IPS DF 6.9 (cell line): ENCODE measurements around the gene CLEC2D.
"Not testable (repeated sequence)": the region's sequence is repeated elsewhere in the genome, so short reads cannot be mapped to it uniquely, and the experiment has no call there.

Experiments used
- DNase-seq: peaks from one replicate; pipeline ENCODE4 v3.0.0-alpha.2; 2013; ENCODE audit warnings: low read depth, low spot score
- H3K27ac ChIP-seq: one replicate; pipeline ENCODE4 v1.5.1; 2013; ENCODE audit warnings: low read length, control low read depth
- H3K27me3 ChIP-seq: 2 replicates; pipeline ENCODE4 v1.6.1; 2013; ENCODE audit warnings: mild to moderate bottlenecking, low read length; ENCODE audit not compliant: control insufficient read depth, insufficient read depth
- H3K36me3 ChIP-seq: 2 replicates; pipeline ENCODE4 v1.6.1; 2013; ENCODE audit warnings: low read length; ENCODE audit not compliant: control insufficient read depth, insufficient read depth
- H3K4me1 ChIP-seq: 2 replicates; pipeline ENCODE4 v1.6.1; 2013; ENCODE audit warnings: low read length; ENCODE audit not compliant: control insufficient read depth, insufficient read depth
- H3K4me3 ChIP-seq: 2 replicates; pipeline ENCODE4 v1.5.1; 2013; ENCODE audit warnings: mild to moderate bottlenecking, low read length
- H3K9me3 ChIP-seq: 2 replicates; pipeline ENCODE4 v1.6.1; 2013; ENCODE audit warnings: low read length, inconsistent platforms; ENCODE audit not compliant: control insufficient read depth, insufficient read depth
- WGBS: extraction: QIAGEN DNeasy Blood & Tissue Kit; methylation state at CpG from one replicate; pipeline ENCODE4 v1.1.7; 2013; ENCODE audit warnings: mixed read lengths, missing lambda C conversion rate; ENCODE audit not compliant: insufficient read length, insufficient coverage; 5-methylcytosine and 5-hydroxymethylcytosine counted together

The CLEC2D gene

DNA sequence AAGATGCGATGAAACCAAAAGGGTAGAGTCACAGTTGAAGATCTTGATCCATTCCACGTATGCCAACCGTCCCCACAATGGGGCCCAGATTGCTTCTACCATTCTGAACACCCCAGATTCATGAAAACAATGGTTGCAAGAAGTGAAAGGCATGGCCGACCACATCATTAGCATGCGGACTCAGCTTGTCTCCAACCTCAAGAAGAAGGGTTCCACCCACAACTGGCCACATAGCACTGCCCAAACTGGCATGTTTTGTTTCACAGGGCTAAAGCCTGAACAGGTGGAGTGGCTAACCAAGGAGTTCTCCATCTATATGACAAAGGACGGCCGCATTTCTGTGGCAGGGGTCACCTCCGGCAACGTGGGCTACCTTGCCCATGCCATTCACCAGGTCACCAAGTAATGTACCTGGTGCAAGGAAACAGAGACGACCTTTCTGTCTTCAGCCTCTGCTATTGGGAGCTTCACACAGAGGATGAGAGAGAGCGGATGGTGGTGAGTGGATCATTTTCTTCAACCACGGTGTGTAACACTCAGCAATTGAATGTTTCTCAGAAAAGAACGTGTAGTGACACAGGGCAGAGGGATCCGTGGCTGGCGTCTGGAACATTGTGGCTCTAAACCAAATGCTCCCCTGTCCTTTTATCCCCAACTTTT lies 26.8 kb upstream of the CLEC2D start:
- Histone ChIP-seq H3K27me3 (no peaks in the 10 kb centered on the region), H3K4me3 (no peak overlapping the region), H3K36me3 (no peaks in the 10 kb centered on the region; the same call in 1 of the 2 replicates), H3K27ac (no peak overlapping the region), H3K9me3 (no peaks in the 10 kb centered on the region), H3K4me1 (peaks cover 2% of the 10 kb centered on the region; the same call in 1 of the 2 replicates)
- DNase-seq, result no peak
- no CpG with 5 or more reads among the region's 15 CpGs for WGBS

DNA sequence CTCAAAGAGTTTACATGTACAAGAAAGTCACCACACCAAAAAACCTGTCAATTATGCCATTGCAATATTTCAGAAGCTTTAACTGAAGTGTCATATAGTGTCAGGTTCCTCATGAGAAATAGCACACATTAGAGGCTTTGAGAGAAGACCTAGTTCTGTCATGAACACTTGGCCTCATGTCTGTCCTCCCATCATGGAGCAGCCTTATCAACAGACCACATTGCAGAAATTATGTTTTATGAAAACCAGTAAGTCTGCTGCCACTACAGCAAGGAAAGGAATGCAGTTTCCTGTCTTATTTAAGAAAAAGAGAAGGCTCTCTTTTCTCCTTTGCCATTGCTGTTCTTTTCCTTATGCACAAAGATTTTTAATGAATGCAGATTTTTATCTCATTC lies 26.2 kb upstream of the CLEC2D start:
- Histone ChIP-seq H3K4me3 (no peak overlapping the region), H3K4me1 (peaks cover 2% of the 10 kb centered on the region; the same call in 1 of the 2 replicates), H3K27me3 (no peaks in the 10 kb centered on the region), H3K36me3 (no peaks in the 10 kb centered on the region; the same call in 1 of the 2 replicates), H3K27ac (no peak overlapping the region), H3K9me3 (no peaks in the 10 kb centered on the region)
- DNase-seq, result no peak

DNA sequence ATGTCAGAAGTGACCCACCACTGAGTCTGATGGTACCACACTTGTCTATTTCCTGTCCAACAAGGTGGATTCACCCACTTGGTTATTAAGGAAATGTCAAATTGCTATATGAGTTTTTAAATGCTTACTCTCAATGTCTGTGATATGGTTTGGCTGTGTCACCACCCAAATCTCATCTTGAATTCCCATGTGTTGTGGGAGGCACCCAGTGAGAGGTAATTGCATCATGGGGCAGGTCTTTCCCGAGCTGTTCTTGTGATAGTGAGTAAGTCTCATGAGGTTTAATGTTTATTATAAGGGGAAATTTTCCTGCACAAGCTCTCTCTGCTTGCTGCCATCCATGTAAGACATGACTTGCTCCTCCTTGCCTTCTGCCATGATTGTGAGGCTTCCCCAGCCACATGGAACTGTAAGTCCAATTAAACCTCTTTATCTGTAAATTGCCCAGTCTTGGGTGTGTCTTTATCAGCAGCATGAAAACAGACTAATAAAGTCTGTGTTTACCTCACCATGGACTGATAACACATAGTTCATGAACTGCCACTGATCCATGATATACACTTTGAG lies 24.4 kb upstream of the CLEC2D start:
- H3K4me3 ChIP-seq, DNase-seq: not testable (repeated sequence)

DNA sequence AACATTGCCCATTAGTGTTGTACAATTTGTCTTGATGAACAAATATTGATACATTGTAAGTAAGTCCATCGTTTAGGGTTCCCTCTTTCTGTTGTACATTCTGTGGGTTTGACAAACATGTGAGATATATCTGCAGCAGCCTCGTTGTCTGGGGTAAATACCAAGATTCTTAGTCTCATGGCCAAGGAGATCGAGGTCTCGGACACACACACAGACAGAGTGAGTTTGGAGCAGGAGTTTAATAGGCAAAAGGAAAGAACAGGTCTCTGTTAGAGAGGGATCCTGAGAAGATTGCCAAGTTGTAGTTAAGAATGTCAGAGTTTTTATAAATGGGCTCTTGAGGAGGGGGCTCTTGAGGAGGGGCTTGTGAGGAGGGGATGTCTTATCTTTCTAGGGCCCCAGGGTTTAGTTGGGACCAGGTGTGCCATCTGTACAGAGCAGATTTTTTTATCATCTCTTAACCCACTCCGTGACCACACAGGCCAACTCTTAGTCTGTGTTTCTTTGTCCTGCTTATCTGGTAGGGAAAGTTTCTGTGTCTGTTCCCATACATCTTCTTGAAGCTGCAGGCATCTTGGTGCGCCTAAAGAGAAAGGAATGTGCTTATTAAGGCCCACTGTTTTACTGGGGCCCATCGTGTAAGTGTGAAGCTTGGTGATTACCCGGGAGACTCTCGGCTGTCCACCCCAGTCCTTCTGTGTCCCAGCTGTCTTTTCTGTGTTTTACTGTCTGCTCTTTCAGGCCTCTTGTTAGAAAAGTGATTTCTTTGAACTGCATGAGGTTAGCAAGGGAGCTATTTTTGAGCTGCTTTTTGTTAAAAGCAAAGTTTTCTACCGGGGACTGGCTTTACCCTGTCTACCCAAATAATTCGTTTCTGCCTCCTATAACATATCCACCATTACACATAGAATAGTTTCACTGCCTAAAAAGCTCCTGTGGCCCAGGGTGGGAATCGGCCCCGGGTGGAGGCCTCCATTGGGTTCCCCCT lies 22.4 kb upstream of the CLEC2D start:
- Histone ChIP-seq H3K27me3 (no peaks in the 10 kb centered on the region), H3K9me3 (no peaks in the 10 kb centered on the region), H3K4me1 (peaks cover 2% of the 10 kb centered on the region; the same call in 1 of the 2 replicates), H3K4me3 (peak overlapping the region; percentile 52; the same call in 1 of the 2 replicates), H3K27ac (no peak overlapping the region), H3K36me3 (no peaks in the 10 kb centered on the region)
- no CpG with 5 or more reads among the region's 13 CpGs for WGBS
- DNase-seq, result no peak

More for the DNA sequence above, 24.4 kb upstream of the CLEC2D start:
- H3K36me3 ChIP-seq, H3K27me3 ChIP-seq, H3K4me1 ChIP-seq, H3K27ac ChIP-seq, H3K9me3 ChIP-seq: not testable (repeated sequence)
- WGBS, result no CpG with 5 or more reads among the region's 1 CpG

DNA sequence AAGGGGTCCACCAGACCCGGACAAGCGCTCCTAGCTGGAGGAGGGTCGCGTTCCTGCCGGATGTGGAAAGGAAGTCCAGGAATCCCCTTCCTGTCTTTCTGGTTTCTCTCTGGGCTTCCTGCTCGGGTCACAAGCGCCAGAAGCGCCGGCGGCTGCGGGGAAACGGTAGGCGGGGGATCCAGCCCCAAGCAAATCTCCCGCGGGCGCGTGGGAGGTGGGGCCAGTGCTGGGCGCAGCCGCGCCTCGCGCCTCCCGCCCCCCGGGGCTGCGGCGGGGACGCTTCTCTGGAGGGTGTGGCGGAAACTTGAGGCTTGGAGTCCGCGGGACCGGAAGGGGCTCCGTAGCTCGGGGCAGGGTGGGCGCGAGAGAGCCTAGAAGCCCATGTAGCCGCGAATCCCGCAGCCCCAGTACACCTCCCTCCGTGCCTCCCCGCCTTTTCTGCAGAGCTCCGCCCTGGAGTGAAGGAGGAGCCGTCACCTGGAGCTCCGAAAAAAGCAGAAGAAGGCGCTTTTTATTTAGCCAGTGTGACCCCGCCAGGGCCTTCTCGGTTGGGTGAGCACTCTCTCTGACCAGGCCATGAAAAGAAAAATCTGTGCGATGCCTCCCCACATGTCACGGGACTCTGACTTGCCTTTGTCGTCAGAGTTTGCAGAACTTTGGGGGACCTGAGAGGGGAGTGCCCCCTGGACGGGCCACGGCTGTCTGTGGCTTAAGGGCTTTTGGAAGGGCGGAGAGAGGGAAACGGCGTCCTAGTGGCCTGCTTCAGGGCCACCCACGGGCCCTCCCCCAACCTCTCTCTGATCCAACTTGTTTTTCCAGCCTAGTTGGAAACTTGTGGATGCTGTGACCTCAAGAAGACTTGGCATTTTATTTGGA lies 21.4 kb upstream of the CLEC2D start:
- Histone ChIP-seq H3K9me3 (no peaks in the 10 kb centered on the region), H3K4me1 (peaks cover 2% of the 10 kb centered on the region; the same call in 1 of the 2 replicates), H3K36me3 (no peaks in the 10 kb centered on the region), H3K4me3 (peak overlapping the region; percentile 52; the same call in 1 of the 2 replicates), H3K27me3 (no peaks in the 10 kb centered on the region), H3K27ac (no peak overlapping the region)
- DNase-seq, result peak; percentile 25
- no CpG with 5 or more reads among the region's 55 CpGs for WGBS

DNA sequence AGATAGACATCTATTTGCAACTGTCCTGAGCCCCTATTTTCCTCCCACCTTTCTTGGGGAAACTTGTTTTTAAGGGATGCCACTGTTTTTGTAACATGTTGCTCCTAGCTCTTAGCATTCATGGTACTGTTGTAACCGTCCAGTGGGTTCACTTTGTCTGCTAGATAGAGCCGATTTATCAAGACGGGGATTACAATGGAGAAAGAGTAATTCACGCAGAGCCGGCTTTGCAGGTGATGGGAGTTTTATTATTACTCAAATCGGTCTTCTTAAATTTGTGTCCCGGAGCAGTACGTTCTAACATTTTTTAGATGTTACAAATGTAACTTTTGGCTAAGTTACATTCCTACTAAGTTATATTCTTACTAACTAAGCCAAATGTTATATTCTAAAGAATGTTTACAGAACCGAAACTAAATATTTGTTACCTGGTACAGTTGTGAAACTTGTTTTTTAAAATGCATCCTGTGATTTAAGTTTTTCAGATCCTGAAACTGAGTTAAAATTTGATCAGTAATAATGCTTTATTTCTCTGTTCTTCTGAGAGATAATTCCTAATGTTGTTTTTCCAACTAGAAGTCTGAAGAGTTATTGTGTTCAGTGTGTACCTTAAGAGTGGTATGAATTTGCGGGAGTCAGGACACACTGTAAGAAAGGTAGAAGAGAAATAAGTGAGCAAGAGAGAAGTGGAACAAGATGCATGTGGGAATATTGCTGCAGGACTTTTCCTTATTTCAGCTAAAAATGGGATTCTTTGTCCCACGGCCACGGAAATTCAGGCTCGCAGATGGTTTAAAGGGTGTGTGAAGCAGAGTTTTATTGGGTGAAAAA lies 20.6 kb upstream of the CLEC2D start:
- Histone ChIP-seq H3K27me3 (no peaks in the 10 kb centered on the region), H3K4me1 (peaks cover 2% of the 10 kb centered on the region; the same call in 1 of the 2 replicates), H3K27ac (no peak overlapping the region), H3K9me3 (no peaks in the 10 kb centered on the region), H3K4me3 (peak overlapping the region; percentile 52; the same call in 1 of the 2 replicates), H3K36me3 (no peaks in the 10 kb centered on the region)
- no CpG with 5 or more reads among the region's 13 CpGs for WGBS
- no peak for DNase-seq

DNA sequence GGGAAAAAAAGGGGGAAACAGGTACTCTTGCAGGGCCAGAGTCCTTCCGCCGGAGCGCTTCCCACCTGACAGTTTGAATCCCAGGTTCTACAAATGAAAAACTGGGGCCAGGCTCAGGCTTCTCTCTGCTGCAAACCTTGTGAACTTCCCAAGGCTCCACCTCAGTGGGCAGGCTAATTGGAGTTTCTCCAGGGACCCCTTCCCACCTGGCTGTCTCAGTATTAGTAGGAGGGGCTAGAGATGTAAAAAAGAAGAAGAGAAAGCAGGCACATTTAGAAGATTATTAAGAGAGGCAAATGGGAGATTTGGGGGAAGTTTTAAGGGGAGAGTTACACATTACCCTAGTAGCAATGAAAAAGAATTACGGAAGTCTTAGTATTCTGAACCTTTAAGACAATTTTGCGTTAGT lies 20.0 kb upstream of the CLEC2D start:
- no CpG with 5 or more reads among the region's 5 CpGs for WGBS
- Histone ChIP-seq H3K4me1 (peaks cover 2% of the 10 kb centered on the region; the same call in 1 of the 2 replicates), H3K4me3 (no peak overlapping the region; the same call in 1 of the 2 replicates), H3K9me3 (no peaks in the 10 kb centered on the region), H3K36me3 (no peaks in the 10 kb centered on the region; the same call in 1 of the 2 replicates), H3K27me3 (no peaks in the 10 kb centered on the region), H3K27ac (no peak overlapping the region)
- DNase-seq, result no peak

DNA sequence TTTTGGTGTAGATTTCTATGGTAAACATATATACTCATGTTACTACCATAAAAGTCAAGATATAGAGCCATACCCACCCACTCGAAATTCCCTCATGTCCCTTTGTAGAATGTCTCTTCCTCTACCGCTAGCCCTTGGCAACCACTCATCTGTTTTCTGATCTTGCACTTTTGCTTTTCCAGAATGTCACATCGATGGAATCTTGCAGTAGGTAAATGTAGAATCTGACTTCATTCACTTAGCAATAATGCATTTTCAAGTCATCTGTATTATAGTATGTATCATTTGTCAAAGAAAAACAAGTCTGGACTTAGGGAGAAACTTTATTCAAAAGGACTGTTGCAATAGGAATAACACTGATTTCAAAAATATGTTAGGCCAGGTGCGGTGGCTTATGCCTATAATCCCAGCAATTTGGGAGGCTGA lies 19.3 kb upstream of the CLEC2D start:
- WGBS, result no CpG with 5 or more reads among the region's 4 CpGs
- peaks cover 2% of the 10 kb centered on the region; the same call in 1 of the 2 replicates for H3K4me1 ChIP-seq
- H3K4me3 ChIP-seq, result no peak overlapping the region
- H3K27ac ChIP-seq, result no peak overlapping the region
- no peaks in the 10 kb centered on the region for H3K9me3 ChIP-seq
- no peaks in the 10 kb centered on the region for H3K27me3 ChIP-seq
- DNase-seq, result no peak
- H3K36me3 ChIP-seq, result no peaks in the 10 kb centered on the region; the same call in 1 of the 2 replicates

DNA sequence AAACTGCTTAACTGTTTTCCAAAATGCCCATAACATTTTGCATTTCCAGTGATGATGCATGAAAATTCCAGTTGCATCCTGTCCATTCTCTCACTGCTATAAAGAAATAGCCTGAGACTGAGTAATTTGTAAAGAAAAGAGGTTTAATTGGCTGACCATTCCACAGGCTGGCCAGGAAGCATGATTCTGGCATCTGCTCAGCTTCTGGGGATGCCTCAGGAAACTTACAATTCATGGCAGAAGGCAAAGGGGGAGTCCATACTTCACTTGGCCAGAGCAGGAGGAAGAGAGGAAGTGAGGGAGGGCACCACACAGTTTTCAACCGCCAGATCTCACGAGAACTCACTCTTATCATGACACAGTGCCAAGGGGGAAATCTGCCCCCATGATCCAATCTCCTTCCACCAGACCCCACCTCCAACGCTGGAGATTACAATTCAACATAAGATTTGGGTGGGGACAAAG lies 18.2 kb upstream of the CLEC2D start:
- Histone ChIP-seq H3K4me1 (peaks cover 2% of the 10 kb centered on the region; the same call in 1 of the 2 replicates), H3K27me3 (no peaks in the 10 kb centered on the region), H3K9me3 (no peaks in the 10 kb centered on the region), H3K36me3 (no peaks in the 10 kb centered on the region; the same call in 1 of the 2 replicates), H3K27ac (no peak overlapping the region), H3K4me3 (no peak overlapping the region)
- no CpG with 5 or more reads among the region's 3 CpGs for WGBS
- no peak for DNase-seq
